Measurements from ENCODE around the gene DXO.
"Not testable (repeated sequence)": the region's sequence is repeated elsewhere in the genome, so short reads cannot be mapped to it uniquely, and the experiment has no call there.

Gene DXO

GRCh38 chr6:31971993-31972708 is at the start of gene DXO:
Gene DXO (minus strand): TSS chr6:31972138. CDS start chr6:31971675, 463 bp downstream.
- Histone ChIP-seq H3K36me3 (replicated peaks; ENCODE audit: low read depth, low read length) (no peaks in the 10 kb centered on the region), H4K20me1 (ENCODE audit: insufficient read depth, low read length) (no peaks in the 10 kb centered on the region), H3K9me3 (ENCODE audit: insufficient read depth, low read length) (no peaks in the 10 kb centered on the region), H3K27me3 (ENCODE audit: low read depth, low read length) (no peaks in the 10 kb centered on the region), H3K27ac (ENCODE audit: low read length) (peak within 1 kb of the TSS; percentile 63), H3K4me2 (ENCODE audit: low read length) (peak within 1 kb of the TSS; percentile 95), H3K4me1 (ENCODE audit: low read length) (peaks cover 14% of the 10 kb centered on the region), H2AFZ (ENCODE audit: low read depth, low read length) (peak within 1 kb of the TSS; percentile 65), H3K4me3 (ENCODE audit: low read length) (peak within 1 kb of the TSS; percentile 80), H3K9ac (ENCODE audit: low read length) (peak within 1 kb of the TSS; percentile 85), H3K79me2 (ENCODE audit: low read length) (peaks cover 11% of the 10 kb centered on the region)
- no peak for TF ChIP-seq EZH2phosphoT487 (IDR thresholded peaks at IDR 0.05; ENCODE audit: low read depth)
- no peak for TF ChIP-seq CTCF (IDR thresholded peaks at IDR 0.05; ENCODE audit: low read depth, low read length)

- not testable (repeated sequence) for H3K27ac ChIP-seq (ENCODE audit: low read length); H3K4me1 ChIP-seq (ENCODE audit: low read length); H2AFZ ChIP-seq (ENCODE audit: low read depth, low read length); H3K9me3 ChIP-seq (ENCODE audit: insufficient read depth, low read length); H3K79me2 ChIP-seq (ENCODE audit: low read length); H3K4me2 ChIP-seq (ENCODE audit: low read length); H3K4me3 ChIP-seq (ENCODE audit: low read length); H4K20me1 ChIP-seq (ENCODE audit: insufficient read depth, low read length); H3K36me3 ChIP-seq (replicated peaks; ENCODE audit: low read depth, low read length); H3K9ac ChIP-seq (ENCODE audit: low read length); H3K27me3 ChIP-seq (ENCODE audit: low read depth, low read length)
Observed at GRCh38 chr6:32014547-32014946, 42.6 kb upstream of the DXO start, which contains the start of gene C4B. Gene C4B (plus strand): TSS chr6:32014795. CDS start chr6:32014846, 51 bp downstream.

GRCh38 chr6:32013738-32014137 is 41.8 kb upstream of the DXO start:
- not testable (repeated sequence) for H3K9ac ChIP-seq (ENCODE audit: low read length); H3K4me3 ChIP-seq (ENCODE audit: low read length); H3K27ac ChIP-seq (ENCODE audit: low read length); H3K9me3 ChIP-seq (ENCODE audit: insufficient read depth, low read length); H3K27me3 ChIP-seq (ENCODE audit: low read depth, low read length); H3K79me2 ChIP-seq (ENCODE audit: low read length); H4K20me1 ChIP-seq (ENCODE audit: insufficient read depth, low read length); H3K36me3 ChIP-seq (replicated peaks; ENCODE audit: low read depth, low read length); H2AFZ ChIP-seq (ENCODE audit: low read depth, low read length); H3K4me1 ChIP-seq (ENCODE audit: low read length); H3K4me2 ChIP-seq (ENCODE audit: low read length)

GRCh38 chr6:32012941-32013617 is 41.1 kb upstream of the DXO start:
- H3K4me2 ChIP-seq (ENCODE audit: low read length); H3K27ac ChIP-seq (ENCODE audit: low read length); H3K9ac ChIP-seq (ENCODE audit: low read length); H3K4me1 ChIP-seq (ENCODE audit: low read length); H4K20me1 ChIP-seq (ENCODE audit: insufficient read depth, low read length); H3K79me2 ChIP-seq (ENCODE audit: low read length); H3K9me3 ChIP-seq (ENCODE audit: insufficient read depth, low read length); H2AFZ ChIP-seq (ENCODE audit: low read depth, low read length); H3K27me3 ChIP-seq (ENCODE audit: low read depth, low read length); H3K36me3 ChIP-seq (replicated peaks; ENCODE audit: low read depth, low read length); H3K4me3 ChIP-seq (ENCODE audit: low read length): not testable (repeated sequence)

GRCh38 chr6:32010856-32011530 is 39.1 kb upstream of the DXO start:
- H3K27ac ChIP-seq (ENCODE audit: low read length); H4K20me1 ChIP-seq (ENCODE audit: insufficient read depth, low read length); H3K9ac ChIP-seq (ENCODE audit: low read length); H3K27me3 ChIP-seq (ENCODE audit: low read depth, low read length); H3K79me2 ChIP-seq (ENCODE audit: low read length); H3K4me1 ChIP-seq (ENCODE audit: low read length); H3K36me3 ChIP-seq (replicated peaks; ENCODE audit: low read depth, low read length); H3K4me3 ChIP-seq (ENCODE audit: low read length); H3K9me3 ChIP-seq (ENCODE audit: insufficient read depth, low read length); H2AFZ ChIP-seq (ENCODE audit: low read depth, low read length); H3K4me2 ChIP-seq (ENCODE audit: low read length): not testable (repeated sequence)

GRCh38 chr6:32009537-32009936 is 37.6 kb upstream of the DXO start:
- H3K4me2 ChIP-seq (ENCODE audit: low read length); H4K20me1 ChIP-seq (ENCODE audit: insufficient read depth, low read length); H3K4me3 ChIP-seq (ENCODE audit: low read length); H3K4me1 ChIP-seq (ENCODE audit: low read length); H3K9me3 ChIP-seq (ENCODE audit: insufficient read depth, low read length); H3K36me3 ChIP-seq (replicated peaks; ENCODE audit: low read depth, low read length); H3K79me2 ChIP-seq (ENCODE audit: low read length); H2AFZ ChIP-seq (ENCODE audit: low read depth, low read length); H3K27ac ChIP-seq (ENCODE audit: low read length); H3K27me3 ChIP-seq (ENCODE audit: low read depth, low read length); H3K9ac ChIP-seq (ENCODE audit: low read length): not testable (repeated sequence)

- not testable (repeated sequence) for H3K4me3 ChIP-seq (ENCODE audit: low read length); H3K27ac ChIP-seq (ENCODE audit: low read length); H3K79me2 ChIP-seq (ENCODE audit: low read length); H3K4me1 ChIP-seq (ENCODE audit: low read length); H3K9ac ChIP-seq (ENCODE audit: low read length); H3K9me3 ChIP-seq (ENCODE audit: insufficient read depth, low read length); H3K27me3 ChIP-seq (ENCODE audit: low read depth, low read length); H3K36me3 ChIP-seq (replicated peaks; ENCODE audit: low read depth, low read length); H3K4me2 ChIP-seq (ENCODE audit: low read length); H2AFZ ChIP-seq (ENCODE audit: low read depth, low read length); H4K20me1 ChIP-seq (ENCODE audit: insufficient read depth, low read length)
Observed at GRCh38 chr6:32008616-32009015, 36.7 kb upstream of the DXO start.

GRCh38 chr6:32008037-32008436 is 36.1 kb upstream of the DXO start:
- not testable (repeated sequence) for H2AFZ ChIP-seq (ENCODE audit: low read depth, low read length); H3K27me3 ChIP-seq (ENCODE audit: low read depth, low read length); H3K4me3 ChIP-seq (ENCODE audit: low read length); H4K20me1 ChIP-seq (ENCODE audit: insufficient read depth, low read length); H3K9me3 ChIP-seq (ENCODE audit: insufficient read depth, low read length); H3K4me1 ChIP-seq (ENCODE audit: low read length); H3K4me2 ChIP-seq (ENCODE audit: low read length); H3K79me2 ChIP-seq (ENCODE audit: low read length); H3K9ac ChIP-seq (ENCODE audit: low read length); H3K27ac ChIP-seq (ENCODE audit: low read length); H3K36me3 ChIP-seq (replicated peaks; ENCODE audit: low read depth, low read length)
